ENCODE data around the gene PDHA1. TPM values are rescaled to one million over a fixed set of nuclear protein-coding genes. Genes with fewer than 3 reads are reported as not detected.

PDHA1 gene
- polyA plus RNA-seq, 1 donor, result 194 TPM

GRCh38 chrX:19375546-19375945 is 31.8 kb downstream of the PDHA1 start:
- no peak for DNase-seq (ENCODE audit: low read depth)

GRCh38 chrX:19377799-19378198 is 34.1 kb downstream of the PDHA1 start:
- DNase-seq (ENCODE audit: low read depth), result no peak

- no peak for DNase-seq (ENCODE audit: low read depth)
Observed at GRCh38 chrX:19381326-19381725, 37.6 kb downstream of the PDHA1 start.

- DNase-seq (ENCODE audit: low read depth), result no peak
Observed at GRCh38 chrX:19382555-19383145, 38.9 kb downstream of the PDHA1 start.

- DNase-seq (ENCODE audit: low read depth), result no peak
Observed at GRCh38 chrX:19386679-19387078, 43.0 kb downstream of the PDHA1 start.

- no peak for DNase-seq (ENCODE audit: low read depth)
Observed at GRCh38 chrX:19388064-19388679, 44.4 kb downstream of the PDHA1 start.

- no peak for DNase-seq (ENCODE audit: low read depth)
Observed at GRCh38 chrX:19388741-19389140, 45.0 kb downstream of the PDHA1 start.

GRCh38 chrX:19389227-19389845 is 45.6 kb downstream of the PDHA1 start:
- no peak for DNase-seq (ENCODE audit: low read depth)

- no peak for DNase-seq (ENCODE audit: low read depth)
Observed at GRCh38 chrX:19392078-19392477, 48.4 kb downstream of the PDHA1 start.

- DNase-seq (ENCODE audit: low read depth), result no peak
Observed at GRCh38 chrX:19392703-19393102, 49.0 kb downstream of the PDHA1 start.

GRCh38 chrX:19403696-19404095 is 60.0 kb downstream of the PDHA1 start:
- no peak for DNase-seq (ENCODE audit: low read depth)

- no peak for DNase-seq (ENCODE audit: low read depth)
Observed at GRCh38 chrX:19410259-19410658, 66.5 kb downstream of the PDHA1 start.

Other genes starting within 250 kb of the PDHA1 start
- gene ADGRG2, start 221.5 kb upstream of the PDHA1 start, polyA plus RNA-seq (ENCODE audit: insufficient read length), result 5.9 TPM
- gene MAP3K15, start 171.6 kb downstream of the PDHA1 start, polyA plus RNA-seq (ENCODE audit: insufficient read length), result 0.68 TPM